BJ (cell line): ENCODE data around the gene KLF16. TPM values are rescaled to one million over a fixed set of nuclear protein-coding genes. Genes with fewer than 3 reads are reported as not detected.

ENCODE experiments used
- CTCF ChIA-PET: fragments of 350-600 bp; formaldehyde crosslinking; extraction: SDS; loops from one replicate; lab custom pipeline; 2021; ENCODE audit warnings: antibody characterized with exemption, inconsistent platforms; lab: Yijun Ruan, JAX
- POLR2A ChIA-PET: fragments of 300-600 bp; sonication (Branson Sonifier 250); formaldehyde crosslinking; extraction: SDS; loops from one replicate; lab custom pipeline; 2021; ENCODE audit warnings: antibody characterized with exemption; lab: Charles Lee
- DNase-seq: peaks from one replicate; pipeline ENCODE4 v3.0.0-alpha.2; 2011; ENCODE audit warnings: low read depth
- H3K27me3 ChIP-seq: 2 replicates; pipeline ENCODE4 v1.6.0; 2011; ENCODE audit warnings: low read length; ENCODE audit not compliant: control insufficient read depth, insufficient read depth
- H3K36me3 ChIP-seq: 2 replicates; pipeline ENCODE4 v1.5.1; 2011; ENCODE audit warnings: low read length; ENCODE audit not compliant: control insufficient read depth, insufficient read depth
- H3K4me3 ChIP-seq: 2 replicates; pipeline ENCODE4 v1.5.1; 2011; ENCODE audit warnings: low read depth, mild to moderate bottlenecking, control low read depth, low read length
- polyA plus RNA-seq: library from polyadenylated mRNA; depleted of rRNA; stranded (reverse); fragments of >200 nt; gene quantifications from 2 replicates; pipeline ENCODE4 v1.2.3, GENCODE V29; 2011
- TF ChIP-seq, protein P1 (sequence below): IDR thresholded peaks from 2 replicates; pipeline ENCODE4 v1.5.1; 2011; ENCODE audit warnings: low read depth, mild to moderate bottlenecking, control low read depth, inconsistent platforms, low read length, moderate library complexity; ENCODE audit not compliant: insufficient read depth

KLF16 gene
- polyA plus RNA-seq, 1 experiment, result 5.7 TPM

DNA sequence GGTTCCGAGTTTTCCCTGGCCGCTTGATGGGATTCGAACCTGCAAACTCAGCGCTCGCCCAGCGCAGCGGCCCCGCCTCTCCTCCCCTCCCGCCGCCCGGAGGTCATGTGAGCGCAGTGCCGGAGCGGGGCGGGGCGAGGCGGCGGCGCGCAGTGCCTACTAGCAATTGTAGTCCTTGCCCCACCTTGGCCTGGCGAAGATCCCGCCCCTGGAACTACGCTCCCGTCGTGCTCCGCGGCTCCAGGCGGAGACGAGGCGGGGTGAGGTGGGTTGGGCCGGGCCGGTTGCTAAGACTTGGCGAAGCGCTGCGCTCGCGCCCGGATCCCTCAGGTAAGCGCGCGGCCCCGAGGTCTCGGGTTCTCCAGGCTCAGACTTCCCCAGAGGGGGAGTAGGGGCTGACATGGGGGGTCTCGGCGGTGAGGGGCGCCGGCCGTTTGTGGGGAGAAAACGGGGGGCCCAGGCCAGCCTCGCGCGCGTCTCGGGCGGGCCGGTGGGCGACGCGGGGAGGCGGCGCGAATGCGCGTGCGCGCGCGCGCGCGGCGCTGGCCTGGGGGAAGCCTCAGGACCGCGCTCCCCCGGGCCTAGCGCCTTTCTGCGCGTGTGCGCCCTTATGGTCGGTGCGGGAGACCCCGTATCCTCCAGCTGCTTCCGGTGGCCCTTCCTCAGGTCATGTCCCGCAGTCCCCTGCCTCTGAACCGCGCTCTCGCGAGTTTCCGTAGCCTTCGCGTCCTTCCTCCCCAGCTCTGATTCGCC, 41.9 kb upstream of the KLF16 start, which contains the start of the genes ADAT3 and SCAMP4:
TSS of gene ADAT3 (plus strand) at position 290 of the 753 bp plus-strand sequence. CDS start 6,649 bp downstream, outside the sequence.
TSS of gene SCAMP4 (plus strand) at position 290 of the 753 bp plus-strand sequence. CDS start 9,621 bp downstream, outside the sequence.
- no peaks in the 10 kb centered on the region for H3K27me3 ChIP-seq
- ChIA-PET POLR2A (no interaction called here), CTCF (interaction anchor here (0.6 to 1.2 kb wide), 2 partner anchors 20 to 40 kb away, joined by 3 to 4 read pairs; no protein-coding TSS in a partner anchor)
- TF ChIP-seq, protein P1, sequence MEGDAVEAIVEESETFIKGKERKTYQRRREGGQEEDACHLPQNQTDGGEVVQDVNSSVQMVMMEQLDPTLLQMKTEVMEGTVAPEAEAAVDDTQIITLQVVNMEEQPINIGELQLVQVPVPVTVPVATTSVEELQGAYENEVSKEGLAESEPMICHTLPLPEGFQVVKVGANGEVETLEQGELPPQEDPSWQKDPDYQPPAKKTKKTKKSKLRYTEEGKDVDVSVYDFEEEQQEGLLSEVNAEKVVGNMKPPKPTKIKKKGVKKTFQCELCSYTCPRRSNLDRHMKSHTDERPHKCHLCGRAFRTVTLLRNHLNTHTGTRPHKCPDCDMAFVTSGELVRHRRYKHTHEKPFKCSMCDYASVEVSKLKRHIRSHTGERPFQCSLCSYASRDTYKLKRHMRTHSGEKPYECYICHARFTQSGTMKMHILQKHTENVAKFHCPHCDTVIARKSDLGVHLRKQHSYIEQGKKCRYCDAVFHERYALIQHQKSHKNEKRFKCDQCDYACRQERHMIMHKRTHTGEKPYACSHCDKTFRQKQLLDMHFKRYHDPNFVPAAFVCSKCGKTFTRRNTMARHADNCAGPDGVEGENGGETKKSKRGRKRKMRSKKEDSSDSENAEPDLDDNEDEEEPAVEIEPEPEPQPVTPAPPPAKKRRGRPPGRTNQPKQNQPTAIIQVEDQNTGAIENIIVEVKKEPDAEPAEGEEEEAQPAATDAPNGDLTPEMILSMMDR, result no peak
- H3K36me3 ChIP-seq, result no peaks in the 10 kb centered on the region
- peak; percentile 92 for DNase-seq
- peak within 1 kb of the TSS; percentile 66 for H3K4me3 ChIP-seq

DNA sequence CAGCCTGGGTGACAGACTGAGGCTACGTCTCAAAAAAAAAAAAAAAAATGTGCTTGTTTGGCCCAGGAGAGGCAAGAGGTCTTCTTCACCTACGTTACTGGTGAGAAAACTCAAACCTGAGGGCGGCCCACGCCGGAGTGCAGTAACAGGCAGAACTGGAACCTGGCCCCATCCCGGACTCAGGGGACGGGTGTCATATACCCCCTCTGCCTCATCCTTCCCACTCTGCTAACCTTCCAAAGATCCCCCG, 41.4 kb upstream of the KLF16 start:
- TF ChIP-seq, protein P1, result no peak
- H3K36me3 ChIP-seq, result no peaks in the 10 kb centered on the region
- POLR2A ChIA-PET, result no interaction called here
- CTCF ChIA-PET, result interaction anchor here (1.1 kb wide), 1 partner anchor 40 kb away, joined by 3 read pairs; no protein-coding TSS in a partner anchor
- DNase-seq, result no peak
- H3K4me3 ChIP-seq, result no peak overlapping the region
- no peaks in the 10 kb centered on the region for H3K27me3 ChIP-seq

DNA sequence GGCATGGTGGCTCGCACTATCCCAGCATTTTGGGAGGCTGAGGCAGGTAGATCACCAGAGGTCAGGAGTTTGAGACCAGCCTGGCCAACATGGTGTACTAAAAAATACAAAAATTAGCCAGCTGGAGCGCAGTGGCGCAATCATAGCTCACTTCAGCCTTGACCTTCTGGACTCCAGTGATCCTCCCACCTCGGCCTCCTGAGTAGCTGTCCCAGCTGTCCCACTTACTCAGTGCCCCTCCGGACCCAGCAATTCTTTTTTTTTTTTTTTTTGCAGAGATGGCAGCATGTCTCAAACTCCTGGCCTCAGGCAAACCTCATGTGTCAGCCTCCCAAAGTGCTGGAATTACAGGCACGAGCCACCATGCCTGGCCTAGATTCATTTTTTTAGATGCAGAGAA, 39.5 kb upstream of the KLF16 start:
- H3K36me3 ChIP-seq, result no peaks in the 10 kb centered on the region
- TF ChIP-seq, protein P1, result no peak
- H3K4me3 ChIP-seq, result no peak overlapping the region
- no peaks in the 10 kb centered on the region for H3K27me3 ChIP-seq
- ChIA-PET CTCF (interaction anchor here (0.9 kb wide), 1 partner anchor 27 kb away, joined by 4 read pairs; no protein-coding TSS in a partner anchor), POLR2A (no interaction called here)
- no peak for DNase-seq

DNA sequence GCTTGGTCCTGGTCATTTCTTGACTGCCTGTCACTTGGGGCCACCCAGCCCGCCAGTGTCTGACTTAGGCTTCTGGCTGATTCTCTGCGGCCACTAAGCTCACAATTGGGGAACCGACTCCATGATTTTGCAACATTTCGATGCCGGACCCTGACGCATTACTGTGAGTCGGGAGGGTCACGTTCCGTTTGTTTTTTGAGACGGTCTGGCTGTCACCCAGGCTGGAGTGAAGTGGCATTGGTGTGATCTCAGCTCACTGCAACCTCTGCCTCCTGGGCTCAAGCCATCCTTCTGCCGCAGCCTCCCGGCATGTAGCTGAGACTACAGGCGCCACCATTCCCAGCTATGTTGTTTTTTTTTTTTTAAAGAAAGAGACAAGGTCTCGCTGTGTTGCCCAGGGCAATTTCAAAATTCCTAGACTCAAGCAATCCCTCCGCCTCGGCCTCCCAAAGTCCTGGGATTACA, 38.6 kb upstream of the KLF16 start:
- TF ChIP-seq, protein P1, result no peak
- DNase-seq, result no peak
- H3K27me3 ChIP-seq, result no peaks in the 10 kb centered on the region
- ChIA-PET CTCF (no interaction called here), POLR2A (no interaction called here)
- H3K4me3 ChIP-seq, result no peak overlapping the region
- H3K36me3 ChIP-seq, result no peaks in the 10 kb centered on the region

DNA sequence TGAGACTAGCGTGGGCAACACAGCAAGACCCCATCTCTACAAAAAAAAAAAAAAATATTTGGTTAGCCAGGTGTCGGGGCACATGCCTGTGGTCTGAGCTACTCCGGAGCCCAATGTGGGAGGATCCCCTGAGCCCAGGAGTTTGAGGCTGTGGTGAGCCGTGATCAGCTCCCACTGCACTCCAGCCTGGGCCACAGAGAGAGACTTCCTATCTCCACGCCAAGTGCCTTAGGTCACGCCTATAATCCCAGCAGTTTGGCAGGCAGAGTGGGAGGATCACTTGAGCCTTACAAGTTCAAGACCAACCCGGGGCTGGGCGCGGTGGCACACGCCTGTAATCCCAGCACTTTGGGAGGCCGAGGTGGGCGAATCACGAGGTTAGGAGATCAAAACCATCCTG, 33.1 kb upstream of the KLF16 start:
- no peaks in the 10 kb centered on the region for H3K36me3 ChIP-seq
- DNase-seq, result no peak
- TF ChIP-seq, protein P1, result no peak
- H3K4me3 ChIP-seq, result no peak overlapping the region
- no peaks in the 10 kb centered on the region for H3K27me3 ChIP-seq
- ChIA-PET POLR2A (no interaction called here), CTCF (interaction anchor here (0.8 kb wide), 1 partner anchor 58 kb away, joined by 3 read pairs; no protein-coding TSS in a partner anchor)
